Endothelial cell of umbilical vein (primary cell): ENCODE results near the gene TOB2.

Source experiments
- EZH2 ChIP-seq: IDR thresholded peaks from 2 replicates; pipeline ENCODE4 v1.6.1; 2012; ENCODE audit warnings: borderline replicate concordance, low read depth, mild to moderate bottlenecking, moderate library complexity, low read length, inconsistent platforms; ENCODE audit not compliant: severe bottlenecking
- MYC ChIP-seq: IDR thresholded peaks from one replicate; pipeline ENCODE4 v1.6.1; 2011; ENCODE audit warnings: mild to moderate bottlenecking, low read depth, low read length
- POLR2A ChIP-seq: IDR thresholded peaks from 2 replicates; pipeline ENCODE4 v1.6.1; 2012; ENCODE audit warnings: low read depth, mild to moderate bottlenecking, control low read depth, low read length
- POLR2AphosphoS5 ChIP-seq: IDR thresholded peaks from 2 replicates; pipeline ENCODE4 v1.6.1; 2012; ENCODE audit warnings: low read depth, mild to moderate bottlenecking, control low read depth, low read length, moderate library complexity; ENCODE audit not compliant: insufficient read depth
- TF ChIP-seq, protein P1 (sequence below), 2 donors: IDR thresholded peaks; 1 replicate in 1 of 2; 2 replicates in 1 of 2; pipeline ENCODE4 v1.5.1; 2011; ENCODE audit warnings: low read length in 2 of 2, mild to moderate bottlenecking in 2 of 2, moderate library complexity in 2 of 2, control low read depth in 1 of 2, inconsistent platforms in 1 of 2, low read depth in 1 of 2; ENCODE audit not compliant: insufficient read depth in 1 of 2; ENCODE audit errors: extremely low read depth in 1 of 2

DNA sequence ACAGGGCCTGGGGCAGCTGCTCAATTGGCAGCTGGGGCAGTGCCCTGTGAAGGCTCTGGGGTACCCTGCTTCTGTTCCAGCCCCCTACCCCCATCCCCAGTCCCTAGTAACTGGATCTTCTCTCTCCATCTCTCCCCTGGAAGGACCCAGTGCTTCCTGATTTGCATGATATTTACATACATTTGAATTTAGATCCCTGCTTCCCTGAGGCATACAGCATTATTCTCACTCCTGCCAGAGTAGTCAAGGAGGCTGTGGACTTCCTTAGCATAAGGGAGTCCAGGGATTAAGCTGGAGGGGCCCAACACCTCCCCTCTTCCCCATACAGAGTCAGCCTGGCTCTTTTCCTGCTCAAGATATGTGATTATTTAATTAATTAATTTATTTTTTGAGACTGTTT, 40.2 kb downstream of the TOB2 start:
- TF ChIP-seq, protein P1, sequence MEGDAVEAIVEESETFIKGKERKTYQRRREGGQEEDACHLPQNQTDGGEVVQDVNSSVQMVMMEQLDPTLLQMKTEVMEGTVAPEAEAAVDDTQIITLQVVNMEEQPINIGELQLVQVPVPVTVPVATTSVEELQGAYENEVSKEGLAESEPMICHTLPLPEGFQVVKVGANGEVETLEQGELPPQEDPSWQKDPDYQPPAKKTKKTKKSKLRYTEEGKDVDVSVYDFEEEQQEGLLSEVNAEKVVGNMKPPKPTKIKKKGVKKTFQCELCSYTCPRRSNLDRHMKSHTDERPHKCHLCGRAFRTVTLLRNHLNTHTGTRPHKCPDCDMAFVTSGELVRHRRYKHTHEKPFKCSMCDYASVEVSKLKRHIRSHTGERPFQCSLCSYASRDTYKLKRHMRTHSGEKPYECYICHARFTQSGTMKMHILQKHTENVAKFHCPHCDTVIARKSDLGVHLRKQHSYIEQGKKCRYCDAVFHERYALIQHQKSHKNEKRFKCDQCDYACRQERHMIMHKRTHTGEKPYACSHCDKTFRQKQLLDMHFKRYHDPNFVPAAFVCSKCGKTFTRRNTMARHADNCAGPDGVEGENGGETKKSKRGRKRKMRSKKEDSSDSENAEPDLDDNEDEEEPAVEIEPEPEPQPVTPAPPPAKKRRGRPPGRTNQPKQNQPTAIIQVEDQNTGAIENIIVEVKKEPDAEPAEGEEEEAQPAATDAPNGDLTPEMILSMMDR (IDR thresholded peaks at IDR 0.05; ENCODE audit: extremely low read depth in 1 of 2, insufficient read depth in 1 of 2, low read depth in 1 of 2, low read length in 2 of 2), result no peak
- no peak for TF ChIP-seq MYC
- no peak for TF ChIP-seq POLR2A
- TF ChIP-seq EZH2, result no peak
- TF ChIP-seq POLR2AphosphoS5, result no peak
